IMR-90 (cell line): Measurements from ENCODE around the gene EBF3. TPM values are rescaled to one million over a fixed set of nuclear protein-coding genes. Genes with fewer than 3 reads are reported as not detected.

Experiments used
- ATAC-seq: fragments of 200-7000 bp; cut with Tn5 transposase; 2 replicates; pipeline ENCODE4 v1.9.1; 2020; ENCODE audit warnings: low read depth, mild to moderate bottlenecking, moderate library complexity
- BruUV-seq: library from RNA; stranded (reverse); fragments of 400-500 nt; replicated peaks from 2 replicates; lab custom pipeline; 2021; lab: Mats Ljungman, UMichigan
- CTCF ChIA-PET: fragments of 300-600 bp; formaldehyde crosslinking; extraction: SDS; loops from one replicate; lab custom pipeline; 2021; ENCODE audit warnings: antibody characterized with exemption; lab: Yijun Ruan, JAX
- POLR2A ChIA-PET: fragments of 300-600 bp; sonication (Branson Sonifier 250); formaldehyde crosslinking; loops from one replicate; lab custom pipeline; 2022; ENCODE audit warnings: antibody characterized with exemption; ENCODE audit not compliant: unreplicated experiment; lab: Charles Lee
- DNase-seq: peaks from one replicate; pipeline ENCODE4 v3.0.0; 2013
- H2AFZ ChIP-seq: replicated peaks from 2 replicates; pipeline ENCODE3; 2013; ENCODE audit warnings: low read length, mild to moderate bottlenecking; ENCODE audit not compliant: poor library complexity
- H2AK5ac ChIP-seq: 2 replicates; pipeline ENCODE4 v1.6.1; 2013; ENCODE audit warnings: low read depth, low read length, inconsistent platforms
- H2AK9ac ChIP-seq: replicated peaks from 2 replicates; pipeline ENCODE3; 2013; ENCODE audit warnings: mild to moderate bottlenecking, low read depth, low read length, moderate library complexity; ENCODE audit not compliant: poor library complexity
- H2BK120ac ChIP-seq: 2 replicates; pipeline ENCODE4 v1.6.1; 2013; ENCODE audit warnings: low read depth, low read length, inconsistent platforms
- H2BK15ac ChIP-seq: 3 replicates; pipeline ENCODE4 v1.6.1; 2013; ENCODE audit warnings: low read depth, low read length, inconsistent platforms
- H2BK20ac ChIP-seq: 2 replicates; pipeline ENCODE4 v1.6.1; 2013; ENCODE audit warnings: low read depth, mild to moderate bottlenecking, inconsistent platforms, low read length, moderate library complexity
- H2BK5ac ChIP-seq: 2 replicates; pipeline ENCODE4 v1.6.1; 2013; ENCODE audit warnings: mild to moderate bottlenecking, low read depth, low read length, inconsistent platforms; ENCODE audit not compliant: poor library complexity, severe bottlenecking
- H3K14ac ChIP-seq: replicated peaks from 2 replicates; pipeline ENCODE4 v1.6.1; 2013; ENCODE audit warnings: low read depth, low read length, inconsistent platforms
- H3K18ac ChIP-seq: 2 replicates; pipeline ENCODE4 v1.6.1; 2013; ENCODE audit warnings: low read depth, low read length, control low read depth
- H3K23ac ChIP-seq: 2 replicates; pipeline ENCODE4 v1.6.1; 2013; ENCODE audit warnings: low read depth, low read length, inconsistent platforms
- H3K27ac ChIP-seq: 2 replicates; pipeline ENCODE4 v1.5.1; 2013; ENCODE audit warnings: mild to moderate bottlenecking, control low read depth, low read length; ENCODE audit not compliant: insufficient read depth
- H3K27me3 ChIP-seq: 2 replicates; pipeline ENCODE4 v1.6.1; 2013; ENCODE audit warnings: low read length; ENCODE audit not compliant: control insufficient read depth, insufficient read depth
- H3K36me3 ChIP-seq: 2 replicates; pipeline ENCODE4 v1.6.1; 2013; ENCODE audit warnings: low read length, mixed read lengths; ENCODE audit not compliant: control insufficient read depth, insufficient read depth
- H3K4ac ChIP-seq: 2 replicates; pipeline ENCODE4 v1.6.1; 2013; ENCODE audit warnings: low read depth, low read length, inconsistent platforms
- H3K4me1 ChIP-seq: 2 replicates; pipeline ENCODE4 v1.6.1; 2013; ENCODE audit warnings: low read length, mixed read lengths; ENCODE audit not compliant: control insufficient read depth, insufficient read depth
- H3K4me2 ChIP-seq: 2 replicates; pipeline ENCODE4 v1.6.1; 2013; ENCODE audit warnings: low read depth, mild to moderate bottlenecking, control low read depth, low read length, moderate library complexity
- H3K4me3 ChIP-seq: 2 replicates; pipeline ENCODE4 v1.5.1; 2013; ENCODE audit warnings: low read depth, mild to moderate bottlenecking, control low read depth, low read length, moderate library complexity; ENCODE audit not compliant: insufficient read depth
- H3K56ac ChIP-seq: 2 replicates; pipeline ENCODE4 v1.6.1; 2013; ENCODE audit warnings: low read length, inconsistent platforms; ENCODE audit not compliant: insufficient read depth; ENCODE audit errors: extremely low read depth
- H3K79me1 ChIP-seq, 2 experiments: 2 replicates each; pipeline ENCODE4 v1.6.1; 2013; ENCODE audit warnings: low read length in 2 of 2, inconsistent platforms in 1 of 2, low read depth in 1 of 2
- H3K9ac ChIP-seq: 2 replicates; pipeline ENCODE4 v1.6.1; 2013; ENCODE audit warnings: low read depth, low read length, control low read depth
- H3K9me1 ChIP-seq: 2 replicates; pipeline ENCODE4 v1.6.1; 2013; ENCODE audit warnings: low read length, inconsistent platforms; ENCODE audit not compliant: insufficient read depth
- H3K9me3 ChIP-seq: 2 replicates; pipeline ENCODE4 v1.6.1; 2013; ENCODE audit warnings: low read length; ENCODE audit not compliant: control insufficient read depth, insufficient read depth
- H4K20me1 ChIP-seq: 2 replicates; pipeline ENCODE4 v1.6.1; 2013; ENCODE audit warnings: low read length, inconsistent platforms; ENCODE audit not compliant: insufficient read depth
- H4K5ac ChIP-seq: 2 replicates; pipeline ENCODE4 v1.6.1; 2013; ENCODE audit warnings: mild to moderate bottlenecking, low read depth, low read length, control low read depth
- H4K8ac ChIP-seq, 2 experiments: 2 replicates each; pipeline ENCODE4 v1.6.1; 2013; ENCODE audit warnings: low read depth in 2 of 2, low read length in 2 of 2, control low read depth in 1 of 2, inconsistent platforms in 1 of 2
- H4K91ac ChIP-seq: 2 replicates; pipeline ENCODE4 v1.6.1; 2013; ENCODE audit warnings: low read depth, low read length, inconsistent platforms; ENCODE audit not compliant: insufficient read depth
- BHLHE40 ChIP-seq: fragments of 150-350 bp; IDR thresholded peaks from 2 replicates; pipeline ENCODE4 v1.6.1; 2016; ENCODE audit warnings: mild to moderate bottlenecking, low read depth, low read length
- CEBPB ChIP-seq: IDR thresholded peaks from 2 replicates; pipeline ENCODE4 v1.6.1; 2012; ENCODE audit warnings: low read depth, low read length, improper control_type of control experiment
- CHD1 ChIP-seq: IDR thresholded peaks from 2 replicates; pipeline ENCODE4 v1.6.1; 2012; ENCODE audit warnings: low read depth, low read length, improper control_type of control experiment
- CTCF ChIP-seq: conservative IDR thresholded peaks from 2 replicates; pipeline ENCODE4 v1.5.1; 2012; ENCODE audit warnings: mild to moderate bottlenecking, low read depth, low read length, improper control_type of control experiment
- ELK1 ChIP-seq: fragments of 150-350 bp; IDR thresholded peaks from 2 replicates; pipeline ENCODE4 v1.6.1; 2016; ENCODE audit warnings: low read depth, mild to moderate bottlenecking, low read length, moderate library complexity, borderline replicate concordance
- FOS ChIP-seq: fragments of 150-350 bp; IDR thresholded peaks from 2 replicates; pipeline ENCODE4 v1.6.1; 2016; ENCODE audit warnings: low read depth, low read length
- MAFK ChIP-seq: IDR thresholded peaks from 2 replicates; pipeline ENCODE4 v1.6.1; 2012; ENCODE audit warnings: low read depth, low read length, improper control_type of control experiment
- MAZ ChIP-seq: IDR thresholded peaks from 2 replicates; pipeline ENCODE4 v1.6.1; 2012; ENCODE audit warnings: low read depth, mild to moderate bottlenecking, low read length, improper control_type of control experiment, moderate library complexity, borderline replicate concordance
- MXI1 ChIP-seq: IDR thresholded peaks from 2 replicates; pipeline ENCODE4 v1.6.1; 2012; ENCODE audit warnings: low read depth, mild to moderate bottlenecking, low read length, moderate library complexity, borderline replicate concordance
- NFE2L2 ChIP-seq: fragments of 150-350 bp; IDR thresholded peaks from 2 replicates; pipeline ENCODE4 v1.6.1; 2016; ENCODE audit warnings: low read depth, mild to moderate bottlenecking, low read length
- POLR2A ChIP-seq: IDR thresholded peaks from 2 replicates; pipeline ENCODE4 v1.6.1; 2012; ENCODE audit warnings: mild to moderate bottlenecking, low read depth, low read length
- RAD21 ChIP-seq: IDR thresholded peaks from 2 replicates; pipeline ENCODE4 v1.6.1; 2012; ENCODE audit warnings: low read length, improper control_type of control experiment
- RCOR1 ChIP-seq: IDR thresholded peaks from 2 replicates; pipeline ENCODE4 v1.6.1; 2012; ENCODE audit warnings: mild to moderate bottlenecking, low read length, improper control_type of control experiment; ENCODE audit not compliant: insufficient replicate concordance
- RFX5 ChIP-seq: IDR thresholded peaks from 2 replicates; pipeline ENCODE4 v1.8.0; 2012; ENCODE audit warnings: low read depth, mild to moderate bottlenecking, low read length, moderate library complexity
- SMC3 ChIP-seq: fragments of 150-350 bp; IDR thresholded peaks from 2 replicates; pipeline ENCODE4 v1.6.1; 2016; ENCODE audit warnings: low read depth, mild to moderate bottlenecking, antibody characterized with exemption, low read length, moderate library complexity
- USF2 ChIP-seq: fragments of 150-350 bp; IDR thresholded peaks from 2 replicates; pipeline ENCODE4 v1.6.1; 2017; ENCODE audit warnings: mild to moderate bottlenecking, antibody characterized with exemption, low read length, low read depth
- WGBS, 2 experiments: methylation state at CpG; one replicate each; pipeline versions ENCODE4 v1.1.5 to v1.1.7; 2013; ENCODE audit warnings: missing lambda C conversion rate in 2 of 2; ENCODE audit not compliant: insufficient read length in 1 of 2; ENCODE audit errors: extremely low coverage in 2 of 2; 5-methylcytosine and 5-hydroxymethylcytosine counted together
- dilution Hi-C: fragments of 300-500 bp; cut with HindIII; formaldehyde crosslinking; loops from one replicate; pipeline ENCODE4 v1.14.3; 2018; ENCODE audit warnings: low sequenced_read_pairs; ENCODE audit not compliant: unreplicated experiment
- in situ Hi-C: fragments of 300-500 bp; cut with MboI; formaldehyde crosslinking; loops from 3 replicates; pipeline ENCODE4 v1.14.3; 2019; ENCODE audit warnings: low sequenced_read_pairs, inconsistent platforms, mixed read lengths
- intact Hi-C: fragments of 100-400 bp; cut with micrococcal nuclease; formaldehyde crosslinking; loops from 2 replicates; pipeline ENCODE4 v1.10.0; 2022
- polyA plus RNA-seq, 3 experiments: library from polyadenylated mRNA; depleted of rRNA; stranded (reverse); fragments of >200 nt; gene quantifications; 2 replicates each; pipeline ENCODE4 v1.2.3, GENCODE V29; 2012; ENCODE audit warnings: low replicate concordance in 1 of 3
- total RNA-seq: library from RNA; depleted of rRNA; stranded (reverse); fragments of >200 nt; gene quantifications from 2 replicates; pipeline ENCODE4 v1.2.3, GENCODE V29; 2012

Gene EBF3
- total and polyA plus RNA-seq, 2 of the 4 experiments (the other 2 are of a cell fraction) = 0.36 to 0.70 TPM

- Histone ChIP-seq H3K4me2 (peak overlapping the region; percentile 46; the same call in 1 of the 2 replicates), H3K9ac (no peak overlapping the region), H4K20me1 (no peaks in the 10 kb centered on the region; the same call in 1 of the 2 replicates), H3K27ac (no peak overlapping the region), H2AFZ (no peak overlapping the region), H2BK15ac (no peak overlapping the region), H3K4me3 (no peak overlapping the region), H2BK20ac (no peak overlapping the region), H3K27me3 (no peaks in the 10 kb centered on the region), H4K5ac (no peak overlapping the region), H2BK5ac (no peak overlapping the region), H3K79me1 (no peaks in the 10 kb centered on the region), H3K18ac (no peak overlapping the region), H3K56ac (no peak overlapping the region), H2AK9ac (no peak overlapping the region), H3K14ac (no peak overlapping the region), H4K91ac (no peak overlapping the region), H4K8ac (no peak overlapping the region), H3K4me1 (no peaks in the 10 kb centered on the region; the same call in 1 of the 2 replicates), H3K23ac (no peak overlapping the region), H3K36me3 (no peaks in the 10 kb centered on the region; the same call in 1 of the 2 replicates), H3K9me3 (no peaks in the 10 kb centered on the region), H3K4ac (no peak overlapping the region), H2AK5ac (no peak overlapping the region), H2BK120ac (no peak overlapping the region), H3K9me1 (no peaks in the 10 kb centered on the region)
- dilution Hi-C loops = no loop called here
- POLR2A ChIA-PET = no interaction called here
- TF ChIP-seq CEBPB (no peak), CHD1 (no peak), MAFK (no peak), POLR2A (no peak), BHLHE40 (no peak), ELK1 (no peak), NFE2L2 (no peak), RAD21 (no peak), CTCF (no peak), RFX5 (no peak), USF2 (no peak), MAZ (no peak), SMC3 (no peak), MXI1 (no peak), RCOR1 (no peak), FOS (no peak)
- intact Hi-C loops = no loop called here
- 80% methylated on average over 4 of the region's 8 CpGs; no CpG with 5 or more reads in 1 of the 2 experiments for WGBS, 2 experiments
- no TSS peak for BruUV-seq
- ATAC-seq = no peak
- no peak for DNase-seq
- in situ Hi-C loops = no loop called here
- CTCF ChIA-PET = no interaction called here
Observed at GRCh38 chr10:129945526-129945925, 18.5 kb downstream of the EBF3 start.
